Astrocyte of the cerebellum (primary cell): ENCODE data around the gene LPAR2.

Experiments used
- DNase-seq: peaks from one replicate; pipeline ENCODE4 v3.0.0-alpha.2; 2011; ENCODE audit warnings: low read depth
- H3K4me3 ChIP-seq: 2 replicates; pipeline ENCODE4 v1.5.1; 2011; ENCODE audit warnings: mild to moderate bottlenecking, low read depth, low read length, moderate library complexity
- CTCF ChIP-seq: IDR thresholded peaks from 2 replicates; pipeline ENCODE4 v1.5.1; 2012; ENCODE audit warnings: low read length, low read depth, moderate library complexity, mild to moderate bottlenecking; ENCODE audit errors: missing control alignments
- in situ Hi-C: cut with HindIII; loops from 2 replicates; pipeline ENCODE4 v1.10.0; 2017; ENCODE audit warnings: low sequenced_read_pairs

LPAR2 gene

GRCh38 chr19:19636573-19637185 lies 8.7 kb upstream of the LPAR2 start:
- no peak for TF ChIP-seq CTCF
- DNase-seq = no peak
- no peak overlapping the region for H3K4me3 ChIP-seq
- in situ Hi-C loops = no loop called here

- TF ChIP-seq CTCF = no peak
- no peak for DNase-seq
- H3K4me3 ChIP-seq = no peak overlapping the region
- in situ Hi-C loops = no loop called here
Observed at GRCh38 chr19:19635313-19635702, 7.3 kb upstream of the LPAR2 start.

GRCh38 chr19:19634516-19635312 lies 6.7 kb upstream of the LPAR2 start:
- in situ Hi-C loops = no loop called here
- TF ChIP-seq CTCF = no peak
- H3K4me3 ChIP-seq = no peak overlapping the region
- DNase-seq = no peak

GRCh38 chr19:19633711-19634515 lies 5.9 kb upstream of the LPAR2 start:
- in situ Hi-C loops = no loop called here
- H3K4me3 ChIP-seq = no peak overlapping the region
- TF ChIP-seq CTCF = no peak
- DNase-seq = no peak

- in situ Hi-C loops = no loop called here
- no peak overlapping the region for H3K4me3 ChIP-seq
- no peak for TF ChIP-seq CTCF
- DNase-seq = no peak
Observed at GRCh38 chr19:19632661-19633060, 4.6 kb upstream of the LPAR2 start.

- in situ Hi-C loops = no loop called here
- no peak for DNase-seq
- no peak for TF ChIP-seq CTCF
- H3K4me3 ChIP-seq = no peak overlapping the region
Observed at GRCh38 chr19:19631346-19631745, 3.3 kb upstream of the LPAR2 start.
